PC-3 (cell line): ENCODE measurements around the gene TENT5C. TPM values are rescaled to one million over a fixed set of nuclear protein-coding genes. Genes with fewer than 3 reads are reported as not detected.

Experiments
- ATAC-seq: fragments of 200-7000 bp; cut with Tn5 transposase; 2 replicates; pipeline ENCODE4 v1.9.1; 2020; ENCODE audit warnings: mild to moderate bottlenecking, moderate library complexity
- BruUV-seq: library from RNA; stranded (reverse); fragments of 400-500 nt; replicated peaks from 2 replicates; lab custom pipeline; 2021; lab: Mats Ljungman, UMichigan
- CTCF ChIA-PET: fragments of 300-600 bp; sonication (Branson Sonifier 250); formaldehyde crosslinking; loops from one replicate; lab custom pipeline; 2022; ENCODE audit warnings: antibody characterized with exemption; lab: Charles Lee
- POLR2A ChIA-PET: fragments of 300-600 bp; sonication (Branson Sonifier 250); formaldehyde crosslinking; loops from one replicate; lab custom pipeline; 2022; ENCODE audit warnings: antibody characterized with exemption; ENCODE audit not compliant: unreplicated experiment; lab: Charles Lee
- DNase-seq: peaks from one replicate; pipeline ENCODE4 v3.0.0-alpha.2; 2015
- H2AFZ ChIP-seq: fragments of 300-600 bp; sonication (generic); 2 replicates; pipeline ENCODE4 v1.6.0; 2016; ENCODE audit warnings: antibody characterized with exemption, low read length
- H3F3A ChIP-seq: fragments of 300-600 bp; sonication (generic); one replicate; pipeline ENCODE4 v1.6.0; 2017; ENCODE audit warnings: antibody characterized with exemption, low read length, control low read depth, mild to moderate bottlenecking; ENCODE audit not compliant: unreplicated experiment
- H3K27ac ChIP-seq: fragments of 300-600 bp; sonication (generic); 2 replicates; pipeline ENCODE4 v1.5.1; 2016; ENCODE audit warnings: mild to moderate bottlenecking, low read length
- H3K27me3 ChIP-seq: fragments of 300-600 bp; sonication (generic); 2 replicates; pipeline ENCODE4 v1.6.1; 2016; ENCODE audit warnings: low read length, mixed read lengths
- H3K36me3 ChIP-seq: fragments of 300-600 bp; sonication (generic); 2 replicates; pipeline ENCODE4 v1.6.1; 2016; ENCODE audit warnings: low read depth, mixed run types, low read length, mixed read lengths
- H3K4me1 ChIP-seq: fragments of 300-600 bp; sonication (generic); 2 replicates; pipeline ENCODE4 v1.5.1; 2016; ENCODE audit warnings: low read length; ENCODE audit not compliant: insufficient read depth
- H3K4me2 ChIP-seq: fragments of 300-600 bp; sonication (generic); 2 replicates; pipeline ENCODE4 v1.6.0; 2016; ENCODE audit warnings: low read length
- H3K4me3 ChIP-seq: fragments of 300-600 bp; sonication (generic); 2 replicates; pipeline ENCODE4 v1.5.1; 2016; ENCODE audit warnings: mild to moderate bottlenecking, low read length, mixed read lengths
- H3K79me2 ChIP-seq: fragments of 300-600 bp; sonication (generic); 2 replicates; pipeline ENCODE4 v1.6.1; 2017; ENCODE audit warnings: low read length, mixed read lengths
- H3K9ac ChIP-seq: fragments of 300-600 bp; sonication (generic); 2 replicates; pipeline ENCODE4 v1.6.0; 2016; ENCODE audit warnings: mild to moderate bottlenecking, low read length
- H3K9me2 ChIP-seq: fragments of 300-600 bp; sonication (generic); replicated peaks from 2 replicates; pipeline ENCODE4 v1.6.1; 2016; ENCODE audit warnings: mixed run types, low read length, mixed read lengths
- H3K9me3 ChIP-seq: fragments of 300-600 bp; sonication (generic); 2 replicates; pipeline ENCODE4 v1.6.1; 2016; ENCODE audit warnings: low read length, mixed read lengths
- H4K20me1 ChIP-seq: fragments of 300-600 bp; sonication (generic); 2 replicates; pipeline ENCODE4 v1.6.1; 2016; ENCODE audit warnings: low read length, mixed read lengths
- CTCF ChIP-seq: fragments of 300-600 bp; sonication (generic); conservative IDR thresholded peaks from 2 replicates; pipeline ENCODE4 v1.5.1; 2017; ENCODE audit warnings: antibody characterized with exemption, low read depth, mild to moderate bottlenecking, low read length
- EZH2 ChIP-seq: fragments of 300-600 bp; sonication (generic); IDR thresholded peaks from one replicate; pipeline ENCODE4 v1.6.1; 2017; ENCODE audit warnings: antibody characterized with exemption, mild to moderate bottlenecking, low read length; ENCODE audit not compliant: unreplicated experiment
- EZH2phosphoT487 ChIP-seq: fragments of 300-600 bp; sonication (generic); IDR thresholded peaks from 2 replicates; pipeline ENCODE4 v1.6.1; 2018; ENCODE audit warnings: mild to moderate bottlenecking, antibody characterized with exemption, low read length, borderline replicate concordance
- intact Hi-C: fragments of 100-400 bp; cut with micrococcal nuclease; formaldehyde crosslinking; loops from 2 replicates; pipeline ENCODE4 v1.9.0; 2023
- total RNA-seq: library from RNA; depleted of rRNA; stranded (reverse); fragments of >200 nt; gene quantifications from 2 replicates; pipeline ENCODE4 v1.2.3, GENCODE V29; 2014

Gene TENT5C
- total RNA-seq, 1 experiment from 2014 or later: 2.4 TPM

DNA sequence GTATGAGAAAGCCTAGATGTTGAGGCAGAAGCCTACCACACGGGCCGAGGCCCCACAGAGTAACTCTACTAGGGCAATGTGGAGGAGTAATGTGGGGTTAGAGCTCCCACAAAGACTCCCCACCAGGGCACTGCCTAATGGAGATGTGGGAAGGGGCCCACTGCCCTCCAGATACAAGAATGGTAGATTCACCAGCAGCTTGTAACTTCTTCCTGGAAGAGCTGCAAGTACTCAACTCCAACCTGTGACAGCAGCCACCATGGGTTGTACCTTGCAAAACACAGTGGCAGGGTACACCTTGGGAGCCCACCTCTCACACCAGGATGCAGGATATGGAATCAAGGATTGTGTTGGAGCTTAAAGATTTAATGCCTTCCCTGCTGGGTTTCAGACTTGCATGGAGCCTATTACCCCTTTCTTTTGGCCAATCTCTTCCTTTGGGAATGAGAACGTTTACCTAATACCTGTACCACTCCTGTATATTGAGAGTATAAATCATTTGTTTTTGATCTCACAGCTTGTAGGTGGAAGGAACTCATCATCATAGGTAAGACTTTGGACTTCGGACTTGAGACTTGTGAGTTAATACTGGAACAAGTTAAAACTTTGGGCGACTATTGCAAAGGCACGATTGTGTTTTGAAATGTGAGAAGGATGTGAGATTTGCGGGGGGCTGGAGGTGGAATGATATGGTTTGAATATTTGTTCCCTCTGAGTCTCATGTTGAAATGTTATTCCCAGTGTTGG is 57.5 kb downstream of the TENT5C start:
- Histone ChIP-seq H3F3A (no peaks in the 10 kb centered on the region), H3K4me1 (no peaks in the 10 kb centered on the region), H3K4me3 (no peak overlapping the region), H3K4me2 (no peak overlapping the region), H3K27ac (no peak overlapping the region), H3K36me3 (no peaks in the 10 kb centered on the region), H2AFZ (no peak overlapping the region), H3K9me2 (no peaks in the 10 kb centered on the region), H3K9me3 (no peaks in the 10 kb centered on the region), H3K9ac (no peak overlapping the region), H3K79me2 (no peaks in the 10 kb centered on the region), H3K27me3 (no peaks in the 10 kb centered on the region), H4K20me1 (no peaks in the 10 kb centered on the region)
- ATAC-seq: no peak
- CTCF ChIA-PET: no interaction called here
- DNase-seq: no peak
- TF ChIP-seq EZH2 (no peak), CTCF (no peak), EZH2phosphoT487 (no peak)
- no TSS peak for BruUV-seq
- intact Hi-C loops: no loop called here
- POLR2A ChIA-PET: no interaction called here

DNA sequence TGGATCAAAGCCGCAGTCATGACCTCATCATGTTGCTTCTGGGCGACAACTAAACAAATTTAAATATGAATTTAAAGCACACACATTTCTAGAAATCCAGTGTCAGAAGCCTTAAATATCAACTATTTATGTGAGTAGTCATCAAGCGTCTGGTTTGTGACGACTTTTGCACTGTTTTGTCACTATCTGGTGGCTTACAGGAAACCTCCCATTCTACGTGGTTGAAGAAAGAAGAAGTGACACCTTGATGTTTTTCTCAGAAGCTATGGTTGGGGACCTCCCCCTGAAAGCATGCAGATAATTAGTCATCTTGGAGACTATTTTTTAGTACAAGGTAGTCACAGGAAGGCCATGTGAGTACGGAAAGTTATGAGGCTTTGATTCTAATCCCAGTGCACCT is 58.5 kb downstream of the TENT5C start:
- intact Hi-C loops: no loop called here
- no peaks in the 10 kb centered on the region for H4K20me1 ChIP-seq
- H3K4me1 ChIP-seq: no peaks in the 10 kb centered on the region
- no peak overlapping the region for H3K4me3 ChIP-seq
- no peak overlapping the region for H3K9ac ChIP-seq
- DNase-seq: no peak
- no peaks in the 10 kb centered on the region for H3K36me3 ChIP-seq
- H3F3A ChIP-seq: no peaks in the 10 kb centered on the region
- H3K9me3 ChIP-seq: no peaks in the 10 kb centered on the region
- TF ChIP-seq EZH2 (no peak), CTCF (no peak), EZH2phosphoT487 (no peak)
- H2AFZ ChIP-seq: no peak overlapping the region
- no peak for ATAC-seq
- POLR2A ChIA-PET: no interaction called here
- no TSS peak for BruUV-seq
- H3K9me2 ChIP-seq: no peaks in the 10 kb centered on the region
- H3K27me3 ChIP-seq: no peaks in the 10 kb centered on the region
- H3K79me2 ChIP-seq: no peaks in the 10 kb centered on the region
- CTCF ChIA-PET: no interaction called here
- no peak overlapping the region for H3K4me2 ChIP-seq
- no peak overlapping the region for H3K27ac ChIP-seq

DNA sequence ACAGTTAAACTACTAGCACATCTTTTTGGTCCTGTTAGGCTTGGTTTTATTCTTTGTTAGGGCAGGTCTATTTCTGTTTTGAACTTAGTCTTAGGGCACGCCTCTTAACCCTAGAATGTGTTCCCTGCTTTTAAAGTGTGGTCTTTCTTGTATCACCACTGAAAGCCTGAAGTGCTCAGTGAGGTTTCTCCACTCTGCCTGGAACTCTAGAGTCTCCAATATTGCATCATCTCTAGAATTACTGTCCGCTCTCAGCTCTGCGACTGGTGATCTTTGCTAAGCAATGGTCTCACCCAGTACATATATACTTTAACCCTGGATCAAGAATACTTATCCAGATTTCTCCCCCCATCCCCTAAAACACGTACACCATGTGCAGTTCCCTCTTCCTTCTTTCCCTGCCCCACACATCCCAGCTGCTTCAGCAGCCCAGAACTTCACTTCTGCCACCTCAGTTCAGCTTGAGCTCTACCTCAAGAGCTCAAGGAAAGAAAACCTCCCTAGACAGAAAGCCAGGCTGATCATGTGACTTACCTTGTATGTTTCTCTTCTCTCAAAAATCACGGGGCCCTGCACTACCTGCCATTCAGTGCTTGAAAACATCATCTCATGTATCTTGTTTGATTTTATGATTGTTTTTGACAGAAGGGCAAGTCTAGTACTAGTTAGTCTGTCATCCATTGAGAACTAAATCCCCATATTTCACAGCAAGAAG is 59.9 kb downstream of the TENT5C start:
- no TSS peak for BruUV-seq
- Histone ChIP-seq H3K4me2 (no peak overlapping the region), H3K4me1 (no peaks in the 10 kb centered on the region), H3K9ac (no peak overlapping the region), H3K36me3 (no peaks in the 10 kb centered on the region), H3K4me3 (no peak overlapping the region), H3K27me3 (no peaks in the 10 kb centered on the region), H2AFZ (no peak overlapping the region), H3K9me3 (no peaks in the 10 kb centered on the region), H3K79me2 (no peaks in the 10 kb centered on the region), H3K9me2 (no peaks in the 10 kb centered on the region), H4K20me1 (no peaks in the 10 kb centered on the region), H3K27ac (no peak overlapping the region), H3F3A (no peaks in the 10 kb centered on the region)
- intact Hi-C loops: no loop called here
- DNase-seq (no peak), ATAC-seq (no peak)
- ChIA-PET CTCF (no interaction called here), POLR2A (no interaction called here)
- no peak for TF ChIP-seq EZH2
- no peak for TF ChIP-seq EZH2phosphoT487
- no peak for TF ChIP-seq CTCF
